HuH-7.5 (cell line): ENCODE measurements around the gene CENPN.

ENCODE experiments used
- DNase-seq: peaks from one replicate; pipeline ENCODE4 v3.0.0; 2011; ENCODE audit warnings: low spot score

Gene CENPN

DNA sequence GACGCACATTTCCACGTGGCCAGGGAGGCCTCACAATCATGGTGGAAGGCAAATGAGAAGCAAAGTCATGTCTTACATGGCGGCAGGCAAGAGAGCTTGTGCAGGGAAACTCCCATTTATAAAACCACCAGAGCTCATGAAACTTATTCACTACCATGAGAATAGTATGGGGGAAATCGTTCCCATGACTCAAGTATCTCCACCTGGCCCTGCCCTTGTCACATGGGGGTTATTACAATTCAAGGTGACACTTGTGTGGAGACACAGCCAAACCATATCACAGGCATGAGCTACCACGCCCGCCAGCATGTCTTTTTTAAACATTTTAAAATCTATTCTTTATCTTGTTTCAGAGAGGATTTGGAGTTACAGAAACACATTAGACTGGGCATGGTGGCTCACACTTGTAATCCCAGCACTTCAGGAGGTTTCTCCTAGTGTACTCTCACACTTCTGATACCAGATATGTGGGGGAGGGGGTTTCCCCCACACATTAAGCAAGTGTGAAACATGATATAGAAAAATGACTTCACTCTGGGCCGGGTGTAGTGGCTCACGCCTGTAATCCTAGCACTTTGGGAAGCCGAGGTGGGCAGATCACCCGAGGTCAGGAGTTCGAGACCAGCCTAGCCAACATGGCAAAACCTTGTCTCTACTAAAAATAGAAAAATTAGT is 23.1 kb downstream of the CENPN start:
- DNase-seq: no peak

GRCh38 chr16:81035398-81035974 is 28.5 kb downstream of the CENPN start, which contains the start of gene ATMIN:
ATMIN (plus strand) TSS chr16:81035842; CDS start chr16:81035871, 29 bp downstream.
- peak; percentile 86 for DNase-seq

DNA sequence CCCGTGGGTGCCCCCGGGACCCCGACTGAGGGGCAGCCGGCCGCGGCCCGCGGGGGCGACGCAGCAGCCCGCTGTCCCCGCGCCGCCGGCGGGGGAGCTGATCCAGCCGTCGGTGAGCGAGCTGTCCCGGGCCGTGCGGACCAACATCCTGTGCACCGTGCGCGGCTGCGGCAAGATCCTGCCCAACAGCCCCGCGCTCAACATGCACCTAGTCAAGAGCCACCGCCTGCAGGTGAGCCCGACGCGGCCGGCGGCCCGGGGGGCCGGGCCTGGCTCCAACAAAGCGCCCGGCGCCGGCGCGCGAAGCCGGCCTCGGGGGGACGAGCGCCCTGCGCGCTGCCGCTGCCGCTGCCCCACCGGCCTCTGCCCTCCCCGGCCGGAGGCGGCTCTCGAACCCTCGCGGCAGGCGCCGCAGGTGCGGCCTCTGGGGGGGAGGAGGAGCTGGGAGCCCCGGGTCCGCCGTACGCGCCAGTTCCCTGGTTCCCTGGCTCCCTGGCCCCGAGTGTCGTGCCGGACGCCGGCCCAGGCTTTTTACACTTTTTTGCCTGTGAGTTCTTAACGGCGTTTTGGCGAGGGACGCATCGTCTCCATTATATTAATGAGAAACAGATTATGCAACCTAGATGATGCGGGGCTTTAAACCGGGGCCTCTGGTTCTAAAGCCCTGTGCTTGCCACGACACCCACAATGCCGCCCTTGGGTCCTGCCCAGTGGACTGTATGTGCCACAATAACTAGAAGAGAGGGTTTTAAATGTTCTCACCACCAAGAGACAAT is 29.1 kb downstream of the CENPN start:
- DNase-seq: peak; percentile 77

DNA sequence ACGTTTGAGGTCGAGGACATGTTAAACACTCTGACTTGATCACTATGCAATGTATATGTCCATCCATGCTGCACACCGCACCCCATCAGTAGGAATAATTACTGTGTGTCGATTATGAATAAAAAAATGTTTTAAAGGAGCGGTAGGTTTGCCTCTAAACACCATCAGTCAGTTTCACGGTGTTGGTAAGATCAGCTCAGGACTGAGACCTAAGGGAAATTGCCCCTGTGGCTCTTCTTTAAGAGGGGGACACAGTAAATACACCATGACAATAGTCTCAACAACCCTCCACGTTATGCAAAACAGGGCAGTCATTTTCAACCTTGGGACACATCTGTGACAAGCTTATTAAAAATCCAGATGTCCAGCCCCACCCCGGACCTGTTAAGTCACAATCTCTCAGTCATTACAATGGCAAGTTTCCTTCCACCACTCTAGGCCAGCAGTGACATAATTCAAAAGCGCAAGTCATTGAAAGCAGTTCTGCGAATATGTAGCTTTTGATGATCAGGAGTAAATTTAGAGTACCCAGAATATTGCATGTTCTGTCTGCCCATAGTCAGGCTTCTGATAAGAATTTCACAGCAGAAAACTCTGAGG is 29.8 kb downstream of the CENPN start:
- DNase-seq: no peak

DNA sequence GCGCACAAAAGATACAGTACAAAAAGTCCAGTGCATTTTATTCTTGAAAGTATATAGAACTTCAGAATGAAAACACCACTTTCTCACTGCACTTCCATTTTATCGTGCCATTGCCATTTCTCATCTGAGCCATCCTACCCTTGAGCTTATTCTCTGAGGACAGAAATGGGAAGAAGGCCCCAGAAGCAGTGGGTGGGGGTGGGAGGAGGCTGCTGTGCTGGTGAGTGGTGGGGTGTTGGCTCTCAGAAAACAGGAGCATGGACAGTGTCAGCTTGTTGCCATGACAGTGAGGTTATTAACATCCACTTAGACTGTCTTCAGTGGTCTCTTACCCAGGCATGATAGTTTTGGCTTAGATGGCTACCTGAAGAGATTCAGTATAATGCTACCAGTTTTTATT is 33.1 kb downstream of the CENPN start:
- DNase-seq: no peak

GRCh38 chr16:81040842-81041241 is 33.8 kb downstream of the CENPN start:
- no peak for DNase-seq

DNA sequence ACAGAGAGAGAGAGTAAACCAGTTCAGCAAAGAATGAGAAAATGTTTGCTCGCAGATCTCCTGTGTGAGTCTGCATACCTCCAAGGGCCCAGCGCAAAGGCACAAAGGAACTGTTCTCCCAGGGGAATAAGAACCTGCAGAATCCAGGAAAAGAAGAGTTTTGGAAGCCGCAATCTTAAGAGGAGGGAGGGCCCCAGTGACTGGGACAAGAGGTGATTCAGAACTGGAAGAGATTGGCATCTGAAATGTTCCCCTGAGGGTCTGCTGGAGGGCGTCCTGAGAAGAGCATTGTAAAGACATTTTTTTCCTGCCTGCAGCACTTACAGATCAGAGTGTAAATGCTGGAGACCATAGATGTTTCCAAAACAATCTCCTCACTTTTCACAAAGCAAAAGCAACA is 34.7 kb downstream of the CENPN start:
- no peak for DNase-seq

DNA sequence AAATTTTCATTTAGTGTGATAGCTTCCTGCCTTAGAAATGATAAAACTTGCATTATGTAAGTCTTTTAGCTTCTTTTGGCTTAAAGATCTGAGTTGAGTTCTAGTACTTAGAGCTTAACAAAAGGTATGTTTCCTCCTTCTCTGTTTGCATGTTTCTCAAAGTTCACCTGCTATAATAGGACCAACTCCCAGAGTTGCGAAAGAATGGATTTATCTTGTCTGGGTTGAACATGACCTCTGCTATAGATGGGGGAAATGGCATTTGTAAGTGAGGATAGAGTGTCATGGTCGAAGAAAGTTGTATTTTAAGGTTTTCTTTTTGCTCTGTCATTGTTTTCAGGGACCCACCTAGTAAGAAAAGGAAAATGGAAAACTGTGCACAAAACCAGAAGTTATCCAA is 35.8 kb downstream of the CENPN start:
- no peak for DNase-seq

GRCh38 chr16:81053761-81054160 is 46.7 kb downstream of the CENPN start:
- DNase-seq: no peak

GRCh38 chr16:81060576-81061306 is 53.7 kb downstream of the CENPN start:
- no peak for DNase-seq

GRCh38 chr16:81061307-81061640 is 54.3 kb downstream of the CENPN start:
- no peak for DNase-seq

DNA sequence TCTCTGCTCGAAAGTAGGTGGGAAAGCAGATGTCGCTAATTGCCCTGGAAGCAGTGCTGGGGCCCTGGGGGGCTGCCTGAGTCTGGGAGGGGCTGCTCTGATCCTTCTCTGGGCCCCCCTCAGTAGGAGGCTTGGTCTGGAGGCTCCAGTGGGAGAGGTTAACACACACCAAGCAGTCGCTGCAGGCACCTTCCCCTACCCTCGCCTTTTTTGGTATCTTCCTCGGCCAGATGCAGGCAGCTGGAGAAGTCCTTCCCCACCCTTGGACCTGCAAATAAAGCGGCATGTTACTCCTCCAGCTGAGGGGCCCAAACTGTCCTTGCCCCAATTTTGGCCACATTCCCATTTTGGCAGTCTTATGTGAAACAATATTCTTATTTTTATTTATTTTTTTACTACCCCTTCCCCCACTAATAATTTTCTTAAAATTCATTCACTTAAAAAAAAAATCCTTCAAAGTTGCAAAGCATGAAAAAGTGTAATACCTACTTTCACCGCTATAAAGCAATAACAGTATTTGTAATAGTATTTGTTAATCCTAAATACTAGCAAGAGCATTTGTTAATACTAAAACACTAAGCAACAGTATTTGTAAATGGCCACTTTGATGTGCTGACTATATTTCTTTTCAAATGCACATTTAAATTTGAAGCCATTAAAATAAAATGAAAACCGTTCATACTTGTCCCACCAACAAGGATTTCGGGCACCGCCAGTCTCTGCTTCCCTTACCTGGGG is 55.0 kb downstream of the CENPN start:
- no peak for DNase-seq

DNA sequence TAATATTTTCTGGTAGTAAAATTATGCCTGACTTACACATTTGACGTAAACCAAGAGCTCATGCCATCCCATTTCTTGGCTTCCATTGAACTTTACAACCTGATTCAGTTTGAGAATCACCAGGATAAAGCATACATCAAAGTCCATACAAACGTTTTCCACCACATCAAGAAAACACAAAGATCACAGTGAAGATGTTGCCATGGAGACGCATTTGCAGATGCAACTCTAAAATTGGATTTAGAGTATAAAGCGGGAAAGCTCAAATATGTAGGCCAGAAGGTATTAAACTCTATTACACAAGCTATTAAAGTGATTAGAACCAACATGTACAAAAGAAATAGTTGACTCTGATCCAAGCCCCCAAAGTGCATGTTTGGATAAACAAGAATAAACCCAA is 59.7 kb downstream of the CENPN start:
- no peak for DNase-seq

DNA sequence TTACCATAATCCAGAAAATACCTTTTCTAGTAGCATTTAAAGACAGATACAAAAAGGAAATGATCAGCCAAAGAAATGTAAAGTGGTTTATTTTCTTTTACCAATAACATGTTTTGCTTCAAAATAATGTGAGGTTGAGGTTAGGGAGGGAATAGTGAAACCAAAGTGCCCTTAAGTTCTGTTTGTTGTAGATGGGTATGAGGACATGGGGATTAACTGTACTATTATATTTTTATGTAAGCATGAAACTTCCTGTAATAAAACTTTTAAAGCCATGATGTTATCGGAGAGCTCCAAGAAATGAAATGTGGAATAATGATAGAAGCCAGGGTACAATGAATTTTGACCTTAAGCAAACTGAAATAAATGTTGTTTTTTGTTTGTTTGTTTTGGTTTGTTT is 60.2 kb downstream of the CENPN start:
- no peak for DNase-seq

DNA sequence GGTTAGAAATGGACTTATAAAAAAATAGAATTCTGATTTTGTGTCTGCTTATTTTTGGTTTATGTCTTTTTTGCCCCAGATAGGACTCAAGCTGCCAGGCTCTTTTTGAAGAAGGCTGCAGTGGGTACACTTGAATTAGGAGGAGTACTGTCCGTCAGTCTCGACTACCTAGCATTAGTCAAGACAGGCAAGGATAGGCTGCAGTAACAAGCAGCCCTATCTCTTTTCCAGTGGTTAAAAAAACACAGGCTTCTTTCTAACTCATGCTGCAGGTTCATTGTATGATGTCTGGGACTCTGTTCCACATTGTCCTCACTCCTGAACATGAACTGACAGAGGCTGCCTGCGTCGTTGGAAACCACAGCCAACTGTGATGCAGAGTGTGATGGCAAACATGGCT is 62.0 kb downstream of the CENPN start:
- DNase-seq: no peak

DNA sequence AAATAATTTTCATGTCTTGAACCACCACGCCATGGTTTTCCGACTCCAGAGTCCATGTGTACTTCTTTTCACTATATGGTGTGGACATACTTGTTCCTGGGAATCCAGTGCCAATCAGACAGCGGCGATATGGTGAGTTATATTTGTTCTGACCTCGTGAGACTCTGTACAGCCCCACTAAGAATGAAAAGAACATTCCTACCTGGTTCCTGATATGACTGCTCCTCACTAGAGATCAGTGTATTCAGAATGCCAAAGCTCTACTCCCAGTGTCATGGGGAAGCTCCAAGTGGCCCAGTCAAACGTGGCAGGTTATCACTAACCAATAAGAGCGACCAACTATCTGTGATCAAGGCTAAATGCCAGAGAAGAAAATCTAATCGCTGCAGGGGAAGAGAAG is 64.0 kb downstream of the CENPN start:
- no peak for DNase-seq

- DNase-seq: no peak
Observed at GRCh38 chr16:81071805-81072204, 64.8 kb downstream of the CENPN start.

DNA sequence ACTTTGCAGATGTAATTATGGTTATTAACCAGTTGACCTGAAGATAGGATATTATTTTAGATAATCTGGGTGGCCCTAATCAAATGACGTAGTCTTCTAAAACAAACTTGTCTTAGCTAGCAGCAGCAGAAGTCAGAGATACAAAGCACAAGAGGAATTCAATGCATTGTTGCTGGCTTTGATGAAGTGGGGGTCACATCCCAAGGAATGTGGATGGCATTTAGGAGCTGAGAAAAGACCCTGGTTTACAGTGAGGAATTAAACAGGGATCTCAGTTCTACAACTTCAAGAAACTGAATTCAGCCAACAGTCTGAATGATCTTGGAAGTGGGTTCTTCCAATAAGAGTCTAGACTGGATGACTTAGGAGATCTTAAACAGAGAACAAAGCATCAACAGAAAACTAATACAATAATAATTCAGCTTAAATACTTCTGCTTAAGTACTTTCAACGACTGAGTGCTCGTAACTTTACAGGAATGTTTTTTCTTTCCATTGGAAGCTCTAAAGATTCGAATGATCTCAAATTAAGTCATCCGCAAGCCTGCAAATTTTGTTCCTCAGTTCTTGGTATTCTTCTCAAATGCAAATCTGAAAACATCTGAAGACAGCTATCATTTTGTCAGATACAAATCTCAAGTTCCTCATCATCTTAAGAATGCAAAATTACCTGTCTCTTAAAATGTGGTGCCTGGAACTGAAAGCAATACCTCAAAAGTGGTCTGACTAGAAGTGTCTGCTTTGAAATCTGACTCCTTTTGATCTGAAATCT is 66.7 kb downstream of the CENPN start:
- DNase-seq: no peak

DNA sequence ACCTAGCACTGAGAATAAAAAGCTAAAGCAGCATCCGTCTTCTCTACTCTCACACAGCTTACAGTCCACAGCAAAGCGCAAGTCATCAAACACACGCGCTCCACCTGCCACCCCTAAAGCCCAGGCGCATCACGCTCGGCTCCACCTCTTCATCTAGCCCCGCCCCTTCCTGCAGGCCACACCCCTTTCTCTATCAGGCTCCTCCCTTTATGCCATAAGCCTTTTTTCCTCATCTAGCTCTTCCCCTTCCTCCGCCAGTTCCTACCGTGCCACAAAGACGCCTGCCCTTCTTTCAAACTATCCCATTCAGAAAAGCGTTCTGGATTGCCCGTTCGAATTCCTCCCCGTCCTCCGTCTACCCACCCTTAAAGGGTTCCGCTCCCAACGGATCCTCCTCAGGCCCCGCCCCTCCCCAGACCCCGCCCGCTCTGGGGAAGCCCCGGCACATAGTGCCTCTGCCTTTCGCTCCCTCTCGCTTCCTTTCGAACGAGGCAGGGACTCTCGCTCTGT is 69.6 kb downstream of the CENPN start:
- DNase-seq: peak; percentile 67

DNA sequence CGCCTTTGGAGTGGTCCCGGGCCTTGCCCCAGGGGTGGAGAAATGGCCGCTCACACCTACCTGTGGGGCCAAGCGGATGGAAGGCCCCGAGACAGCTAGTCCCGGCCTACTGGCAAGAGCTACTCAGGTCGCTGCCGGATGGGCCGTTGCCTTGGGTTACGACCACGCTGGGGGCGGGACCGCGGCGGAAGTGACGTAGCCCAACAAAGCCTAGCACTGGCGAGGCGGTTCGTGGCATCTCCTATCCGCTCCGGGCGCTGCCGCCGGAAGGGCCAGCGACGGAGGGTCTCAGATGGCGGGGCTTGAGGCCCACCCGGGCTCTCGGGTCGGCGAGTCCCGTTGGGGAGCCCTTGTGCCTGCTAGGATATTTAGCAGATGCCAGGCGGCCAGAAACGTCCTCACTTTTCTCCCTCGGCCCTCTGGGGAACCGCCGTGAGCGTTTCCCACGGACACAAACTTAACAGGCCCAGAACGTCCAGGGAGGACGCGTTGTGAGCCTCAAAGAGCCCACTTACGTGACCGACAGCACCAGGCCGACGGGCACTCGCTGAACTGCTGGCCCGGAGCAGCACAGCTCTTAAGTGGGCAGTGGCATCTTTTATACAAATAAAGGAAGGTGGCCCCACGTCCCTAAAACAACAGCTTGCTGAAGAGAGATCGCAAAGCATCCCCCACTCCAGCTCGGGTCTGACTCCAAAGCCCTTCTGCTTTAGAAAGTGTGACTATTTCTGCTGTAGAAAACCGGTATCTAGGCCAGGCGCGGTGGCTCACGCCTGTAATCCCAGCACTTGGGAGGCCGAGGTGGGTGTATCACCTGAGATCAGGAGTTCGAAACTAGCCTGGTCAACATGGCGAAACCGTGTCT is 70.3 kb downstream of the CENPN start, which contains the start of gene C16orf46:
Gene C16orf46 (minus strand): TSS at position 163 of the 865 bp plus-strand sequence. CDS start 13,283 bp downstream, outside the sequence.
- peak; percentile 93 for DNase-seq
